GM19193 (cell line): ENCODE data around the gene TXNL4A.

Source experiments
- POLR2A ChIP-seq: IDR thresholded peaks from 4 replicates; pipeline ENCODE4 v1.6.1; 2011; ENCODE audit not compliant: insufficient read depth, insufficient read length; ENCODE audit errors: extremely low read depth

The TXNL4A gene

GRCh38 chr18:80002468-80002867 is 14.1 kb upstream of the TXNL4A start:
- no peak for TF ChIP-seq POLR2A

- TF ChIP-seq POLR2A: no peak
These were observed 12.5 kb upstream of the TXNL4A start for GRCh38 chr18:80000877-80001276.

GRCh38 chr18:79991494-79991893 is 3.1 kb upstream of the TXNL4A start:
- TF ChIP-seq POLR2A: no peak

- TF ChIP-seq POLR2A: no peak
These were observed 783 bp upstream of the TXNL4A start for GRCh38 chr18:79989195-79989497.

GRCh38 chr18:79988071-79988450 is 302 bp downstream of the TXNL4A start:
- no peak for TF ChIP-seq POLR2A

GRCh38 chr18:79987566-79987965 is 797 bp downstream of the TXNL4A start:
- TF ChIP-seq POLR2A: no peak

GRCh38 chr18:79986726-79987125 is 1.6 kb downstream of the TXNL4A start:
- TF ChIP-seq POLR2A: no peak

- TF ChIP-seq POLR2A: no peak
These were observed 3.2 kb downstream of the TXNL4A start for GRCh38 chr18:79985172-79985571.

GRCh38 chr18:79983793-79984192 is 4.6 kb downstream of the TXNL4A start:
- no peak for TF ChIP-seq POLR2A

- TF ChIP-seq POLR2A: no peak
These were observed 5.1 kb downstream of the TXNL4A start for GRCh38 chr18:79983253-79983652.

GRCh38 chr18:79982736-79983135 is 5.6 kb downstream of the TXNL4A start:
- no peak for TF ChIP-seq POLR2A

GRCh38 chr18:79980585-79980984 is 7.8 kb downstream of the TXNL4A start:
- no peak for TF ChIP-seq POLR2A

GRCh38 chr18:79979843-79980242 is 8.5 kb downstream of the TXNL4A start:
- TF ChIP-seq POLR2A: no peak

- no peak for TF ChIP-seq POLR2A
These were observed 12.2 kb downstream of the TXNL4A start for GRCh38 chr18:79975985-79976680.

- TF ChIP-seq POLR2A: no peak
These were observed 13.3 kb downstream of the TXNL4A start for GRCh38 chr18:79975043-79975442.

- no peak for TF ChIP-seq POLR2A
These were observed 14.2 kb downstream of the TXNL4A start for GRCh38 chr18:79974025-79974654.

- no peak for TF ChIP-seq POLR2A
These were observed 14.8 kb downstream of the TXNL4A start for GRCh38 chr18:79973517-79973916.
